ENCODE measurements around the gene ABCD3. TPM values are rescaled to one million over a fixed set of nuclear protein-coding genes. Genes with fewer than 3 reads are reported as not detected.
"Not testable (repeated sequence)": the region's sequence is repeated elsewhere in the genome, so short reads cannot be mapped to it uniquely, and the experiment has no call there.

The ABCD3 gene
- total RNA-seq, result 10 to 100 TPM; 54.9 to 94.0 (median 65.6) TPM
- long read RNA-seq, partial matches to known transcripts, result 1 of 6 reads
- long read RNA-seq, other reads (novel, unspliced or antisense), result 2 of 6 reads

GRCh38 chr1:94417978-94418663, at the start of gene ABCD3:
TSS of gene ABCD3 (plus strand) at chr1:94418389. CDS start at chr1:94418479, 90 bp downstream.
- peak within 1 kb of the TSS; percentile 82 to 95 (median 84) for H3K27ac ChIP-seq
- no peaks in the 10 kb centered on the region for H3K36me3 ChIP-seq
- intact Hi-C loops (cut with DNase I), result no loop called here
- 0% methylated on average over 39 of the region's 84 CpGs for WGBS (ENCODE audit: insufficient coverage, low coverage, low lambda C conversion rate, missing lambda C conversion rate)
- H3K9me3 ChIP-seq, result no peaks in the 10 kb centered on the region
- H3K4me1 ChIP-seq, result peaks cover 0 to 41% (median 10%) of the 10 kb centered on the region in 4 donors
- H3K4me3 ChIP-seq, result peak within 1 kb of the TSS; percentile 97 to 98 (median 97)
- ATAC-seq (peak; percentile 89 to 97 (median 92)), DNase-seq (peak; percentile 98 to 99 (median 98))
- TF ChIP-seq CTCF (IDR thresholded peaks at IDR 0.05), result peak in 1 of 4 donors; percentile 6
- TF ChIP-seq POLR2A (IDR thresholded peaks at IDR 0.05), result peak; percentile 98
- no peaks in the 10 kb centered on the region for H3K27me3 ChIP-seq

GRCh38 chr1:94372771-94373170, 45.4 kb upstream of the ABCD3 start:
- not testable (repeated sequence) for H3K9me3 ChIP-seq

GRCh38 chr1:94373311-94373710, 44.9 kb upstream of the ABCD3 start:
- H3K4me3 ChIP-seq; intact Hi-C loops (cut with DNase I): not testable (repeated sequence)

More at GRCh38 chr1:94372771-94373170, 45.4 kb upstream of the ABCD3 start:
- intact Hi-C loops (cut with DNase I); H3K27ac ChIP-seq; H3K27me3 ChIP-seq; H3K4me3 ChIP-seq; ATAC-seq; DNase-seq; H3K4me1 ChIP-seq; H3K36me3 ChIP-seq: not testable (repeated sequence)

GRCh38 chr1:94375666-94376065, 42.5 kb upstream of the ABCD3 start:
- H3K27me3 ChIP-seq; intact Hi-C loops (cut with DNase I); H3K36me3 ChIP-seq; DNase-seq; ATAC-seq; H3K4me3 ChIP-seq; H3K27ac ChIP-seq; H3K9me3 ChIP-seq: not testable (repeated sequence)
- 72% methylated on average over 7 of the region's 7 CpGs for WGBS (ENCODE audit: insufficient coverage, low coverage, low lambda C conversion rate, missing lambda C conversion rate)
- peaks cover 0 to 20% (median 0%) of the 10 kb centered on the region in 4 donors for H3K4me1 ChIP-seq

More at GRCh38 chr1:94373311-94373710, 44.9 kb upstream of the ABCD3 start:
- not testable (repeated sequence) for ATAC-seq, H3K27me3 ChIP-seq, H3K9me3 ChIP-seq, H3K36me3 ChIP-seq, H3K27ac ChIP-seq, DNase-seq, H3K4me1 ChIP-seq
- WGBS (ENCODE audit: insufficient coverage, low coverage, low lambda C conversion rate, missing lambda C conversion rate), result 20% methylated on average over 2 of the region's 2 CpGs

- DNase-seq; ATAC-seq; H3K36me3 ChIP-seq; H3K27ac ChIP-seq; H3K4me3 ChIP-seq; H3K27me3 ChIP-seq; H3K9me3 ChIP-seq; intact Hi-C loops (cut with DNase I): not testable (repeated sequence)
- H3K4me1 ChIP-seq, result peaks cover 0 to 46% (median 7%) of the 10 kb centered on the region in 4 donors
- 56% methylated on average over 2 of the region's 2 CpGs for WGBS (ENCODE audit: insufficient coverage, low coverage, low lambda C conversion rate, missing lambda C conversion rate)
These were observed 39.7 kb upstream of the ABCD3 start for GRCh38 chr1:94378493-94378892.

GRCh38 chr1:94379615-94380014, 38.6 kb upstream of the ABCD3 start:
- intact Hi-C loops (cut with DNase I), result no loop called here
- Histone ChIP-seq H3K9me3 (no peaks in the 10 kb centered on the region), H3K4me1 (peaks cover 0 to 52% (median 11%) of the 10 kb centered on the region in 4 donors), H3K27ac (peak overlapping the region in 2 of 3 donors; percentile 27 to 41), H3K36me3 (no peaks in the 10 kb centered on the region), H3K4me3 (no peak overlapping the region), H3K27me3 (no peaks in the 10 kb centered on the region)
- 36% methylated on average over 3 of the region's 3 CpGs for WGBS (ENCODE audit: insufficient coverage, low coverage, low lambda C conversion rate, missing lambda C conversion rate)
- DNase-seq (peak; percentile 29 to 81 (median 70)), ATAC-seq (peak; percentile 72 to 81 (median 76))
- TF ChIP-seq POLR2A (IDR thresholded peaks at IDR 0.05) (no peak), CTCF (IDR thresholded peaks at IDR 0.05) (no peak)

All from right lobe of liver (tissue), 6 donors.